Testis (tissue), 3 donors: Measurements from ENCODE around the gene UBL4A. TPM values are rescaled to one million over a fixed set of nuclear protein-coding genes. Genes with fewer than 3 reads are reported as not detected.
A peak's percentile ranks its signal among the peaks of the same experiment; 100 is the strongest.

ENCODE experiments used
- DNase-seq: peaks from one replicate; pipeline ENCODE4 v3.0.0-alpha.2; 2019
- H3K27ac ChIP-seq, 2 donors: fragments of 200-600 bp; sonication (generic); one replicate each; pipeline ENCODE4 v1.5.1; 2019
- H3K27me3 ChIP-seq: fragments of 200-600 bp; sonication (generic); one replicate; pipeline ENCODE4 v1.5.1; 2019
- H3K36me3 ChIP-seq: fragments of 200-600 bp; sonication (generic); one replicate; pipeline ENCODE4 v1.5.1; 2017; ENCODE audit warnings: low read depth; ENCODE audit errors: missing control alignments
- H3K4me1 ChIP-seq: fragments of 200-600 bp; sonication (generic); one replicate; pipeline ENCODE4 v1.5.1; 2019
- H3K4me3 ChIP-seq, 2 donors: fragments of 200-600 bp; sonication (generic); one replicate each; pipeline ENCODE4 v1.5.1; 2017 to 2019
- H3K9me3 ChIP-seq: fragments of 200-600 bp; sonication (generic); one replicate; pipeline ENCODE4 v1.5.1; 2017
- POLR2A ChIP-seq: fragments of 450-650 bp; IDR thresholded peaks from one replicate; pipeline ENCODE4 v1.6.1; 2017; ENCODE audit warnings: antibody characterized with exemption, mild to moderate bottlenecking, moderate library complexity
- WGBS, 2 donors: methylation state at CpG; one replicate each; pipeline ENCODE4 v1.1.5; 2018; 5-methylcytosine and 5-hydroxymethylcytosine counted together
- intact Hi-C: fragments of 100-400 bp; cut with DNase I; formaldehyde crosslinking; loops from one replicate; pipeline ENCODE4 v1.15.1; 2023; ENCODE audit warnings: low total_unique reads
- polyA plus RNA-seq: library from polyadenylated mRNA; stranded (reverse); fragments of 350-450 nt; fragmentation: Illumina TruSeq; extraction: RNeasy Lipid Tissue Mini Kit (QIAGEN cat#74804); gene quantifications from one replicate; pipeline ENCODE4 v1.2.3, GENCODE V29; 2014; ENCODE audit warnings: low read depth, low replicate concordance; ENCODE audit not compliant: insufficient read depth
- total RNA-seq, 2 donors: library from RNA; depleted of rRNA; stranded (reverse); fragments of >200 nt; gene quantifications; one replicate each; pipeline ENCODE4 v1.2.3, GENCODE V29; 2016
- TF ChIP-seq, protein P1 (sequence below), 3 experiments: fragments of 450-650 bp in 2 of 3; fragments of 200-600 bp in 1 of 3; sonication (generic) in 1 of 3; IDR thresholded peaks; one replicate each; pipeline ENCODE4 v1.5.1; 2016 to 2019; ENCODE audit warnings: antibody characterized with exemption in 3 of 3, mild to moderate bottlenecking in 2 of 3, moderate library complexity in 1 of 3

The UBL4A gene
- total and polyA plus RNA-seq, 3 donors from 2014 or later = 13.3 to 18.9 (median 16.8) TPM

DNA sequence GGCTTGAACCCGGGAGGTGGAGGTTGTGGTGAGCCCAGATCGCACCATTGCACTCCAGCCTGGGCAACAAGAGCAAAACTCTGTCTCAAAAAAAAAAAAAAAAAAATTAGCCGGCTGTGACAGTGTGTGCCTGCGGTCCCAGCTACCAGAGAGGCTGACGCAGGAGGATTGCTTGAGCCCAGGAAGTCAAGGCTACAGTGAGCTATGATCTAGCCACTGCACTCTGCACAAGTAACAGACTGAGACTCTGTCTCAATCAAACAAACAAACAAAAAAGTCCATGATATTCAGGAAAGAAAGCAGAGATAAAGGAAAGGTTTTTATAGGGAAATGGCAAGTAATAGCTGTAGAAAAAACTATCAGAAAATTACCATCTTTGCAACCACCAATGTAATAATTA lies 5.2 kb downstream of the UBL4A start:
- Histone ChIP-seq H3K4me1 (no peaks in the 10 kb centered on the region), H3K27ac (no peak overlapping the region), H3K4me3 (no peak overlapping the region), H3K27me3 (no peaks in the 10 kb centered on the region), H3K9me3 (no peaks in the 10 kb centered on the region), H3K36me3 (no peaks in the 10 kb centered on the region)
- intact Hi-C loops = no loop called here
- WGBS, 2 donors = 71 to 72% methylated on average over 5 of the region's 5 CpGs
- TF ChIP-seq, protein P1, sequence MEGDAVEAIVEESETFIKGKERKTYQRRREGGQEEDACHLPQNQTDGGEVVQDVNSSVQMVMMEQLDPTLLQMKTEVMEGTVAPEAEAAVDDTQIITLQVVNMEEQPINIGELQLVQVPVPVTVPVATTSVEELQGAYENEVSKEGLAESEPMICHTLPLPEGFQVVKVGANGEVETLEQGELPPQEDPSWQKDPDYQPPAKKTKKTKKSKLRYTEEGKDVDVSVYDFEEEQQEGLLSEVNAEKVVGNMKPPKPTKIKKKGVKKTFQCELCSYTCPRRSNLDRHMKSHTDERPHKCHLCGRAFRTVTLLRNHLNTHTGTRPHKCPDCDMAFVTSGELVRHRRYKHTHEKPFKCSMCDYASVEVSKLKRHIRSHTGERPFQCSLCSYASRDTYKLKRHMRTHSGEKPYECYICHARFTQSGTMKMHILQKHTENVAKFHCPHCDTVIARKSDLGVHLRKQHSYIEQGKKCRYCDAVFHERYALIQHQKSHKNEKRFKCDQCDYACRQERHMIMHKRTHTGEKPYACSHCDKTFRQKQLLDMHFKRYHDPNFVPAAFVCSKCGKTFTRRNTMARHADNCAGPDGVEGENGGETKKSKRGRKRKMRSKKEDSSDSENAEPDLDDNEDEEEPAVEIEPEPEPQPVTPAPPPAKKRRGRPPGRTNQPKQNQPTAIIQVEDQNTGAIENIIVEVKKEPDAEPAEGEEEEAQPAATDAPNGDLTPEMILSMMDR (IDR thresholded peaks at IDR 0.05) = no peak
- TF ChIP-seq POLR2A = no peak
- DNase-seq = no peak

DNA sequence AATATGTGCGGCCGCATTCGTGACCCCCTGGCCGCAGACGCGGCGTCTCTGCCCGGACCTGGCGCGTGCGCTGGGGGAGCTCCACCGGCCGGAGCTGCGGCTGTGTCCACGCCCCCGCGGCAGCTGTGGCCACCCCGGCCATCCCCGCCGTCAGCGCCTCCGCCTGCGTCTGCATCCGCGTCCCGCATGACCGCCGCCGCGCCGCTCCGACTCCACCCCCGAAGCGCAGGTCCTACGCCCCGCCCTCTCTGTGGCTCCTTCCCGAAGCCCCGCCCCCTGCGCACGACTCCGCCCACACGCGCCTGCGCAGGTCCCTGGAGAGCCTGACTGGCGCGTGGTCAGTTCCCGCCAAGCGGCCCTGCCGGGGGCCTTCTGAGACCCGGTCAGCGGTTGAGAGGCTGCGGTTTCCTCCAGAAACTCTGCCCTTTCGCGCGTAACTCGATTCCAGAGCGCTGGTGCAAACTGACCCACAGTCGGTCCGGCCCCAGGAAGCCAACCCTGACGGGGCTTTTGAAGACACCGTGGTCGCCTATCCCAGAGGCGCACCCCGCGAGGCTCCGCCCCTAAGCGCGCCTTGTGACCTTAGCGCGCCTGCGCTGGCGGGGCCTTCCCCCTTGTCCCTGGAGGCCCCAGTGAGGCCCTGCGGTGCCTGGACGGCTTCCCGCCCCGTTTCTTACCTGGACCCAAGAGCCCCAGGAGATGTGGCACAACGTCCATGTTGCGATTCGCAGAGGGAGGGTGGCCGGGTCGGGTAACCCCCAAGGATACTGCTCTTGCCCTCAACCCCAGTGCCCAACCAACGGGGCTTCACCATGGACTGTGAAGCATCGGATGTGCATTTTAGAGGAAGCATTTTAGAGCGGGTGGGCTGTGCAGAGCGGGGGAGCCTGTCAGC lies 7.4 kb downstream of the UBL4A start, which contains the start of gene LAGE3:
LAGE3 (minus strand) TSS at position 554 of the 895 bp plus-strand sequence; CDS start at position 188, 366 bp downstream.
- no peaks in the 10 kb centered on the region for H3K4me1 ChIP-seq
- DNase-seq = peak; percentile 92
- peak within 1 kb of the TSS; percentile 47 to 56 for H3K4me3 ChIP-seq
- H3K27ac ChIP-seq = peak within 1 kb of the TSS; percentile 39 to 75
- no peaks in the 10 kb centered on the region for H3K9me3 ChIP-seq
- TF ChIP-seq POLR2A = no peak
- TF ChIP-seq, protein P1 (IDR thresholded peaks at IDR 0.05) = no peak
- no peaks in the 10 kb centered on the region for H3K36me3 ChIP-seq
- intact Hi-C loops = no loop called here
- H3K27me3 ChIP-seq = no peaks in the 10 kb centered on the region
- WGBS, 2 donors = 9 to 47% methylated on average over 3 to 31 of the region's 85 CpGs

DNA sequence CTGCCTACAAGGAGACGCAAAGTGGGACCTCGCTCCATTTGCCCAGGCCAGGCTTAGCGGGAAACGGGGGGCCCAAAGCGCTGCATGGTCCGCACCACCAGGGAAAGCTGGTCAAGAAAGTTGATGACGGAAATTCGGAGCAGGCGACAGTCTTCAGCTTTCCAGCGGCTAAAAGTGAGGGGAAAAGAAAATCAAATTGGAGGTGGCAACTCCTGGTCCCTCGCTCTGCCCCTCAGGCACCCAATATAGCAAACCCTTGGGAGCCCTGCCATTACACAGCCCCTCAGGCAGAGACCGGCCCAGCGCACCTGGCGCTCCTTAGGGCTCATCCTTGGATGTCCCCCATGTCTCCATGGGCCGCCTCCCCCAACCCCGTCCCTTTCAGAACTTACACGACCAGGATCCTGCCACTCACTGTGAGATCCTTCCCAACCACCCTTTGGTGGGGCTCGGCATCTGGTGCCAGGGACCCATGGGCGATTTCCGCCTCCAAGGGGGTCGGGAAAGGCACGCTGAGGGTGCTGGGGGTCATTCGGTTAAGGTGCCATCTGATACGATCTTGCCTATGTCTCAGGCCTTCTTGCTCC lies 8.4 kb downstream of the UBL4A start:
- TF ChIP-seq POLR2A = no peak
- TF ChIP-seq, protein P1 (IDR thresholded peaks at IDR 0.05) = no peak
- Histone ChIP-seq H3K4me3 (peak overlapping the region; percentile 47 to 56), H3K9me3 (no peaks in the 10 kb centered on the region), H3K36me3 (no peaks in the 10 kb centered on the region), H3K4me1 (no peaks in the 10 kb centered on the region), H3K27me3 (no peaks in the 10 kb centered on the region), H3K27ac (peak overlapping the region; percentile 39 to 75)
- intact Hi-C loops = no loop called here
- DNase-seq = no peak
- 41 to 45% methylated on average over 19 to 24 of the region's 24 CpGs for WGBS, 2 donors

DNA sequence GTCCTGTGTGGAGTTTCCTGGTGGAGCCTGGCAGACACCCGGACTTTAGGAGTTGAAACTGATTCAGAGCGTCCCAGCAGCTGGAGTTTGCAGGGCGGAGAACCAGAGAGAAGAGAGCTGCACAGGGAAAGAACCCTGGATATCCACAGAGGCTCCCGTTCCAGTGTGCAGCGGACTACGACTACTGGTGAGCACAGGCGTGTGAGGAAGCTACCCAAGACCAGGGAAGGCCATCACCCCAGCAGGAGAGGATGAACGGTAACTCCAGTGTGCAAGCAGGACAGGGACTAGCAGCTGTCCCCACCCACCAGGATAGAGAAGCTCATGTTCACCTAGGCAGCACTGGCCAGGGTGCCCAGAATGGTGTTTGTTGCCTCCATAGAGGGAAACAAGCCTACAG lies 9.6 kb downstream of the UBL4A start:
- H3K4me1 ChIP-seq = no peaks in the 10 kb centered on the region
- no peaks in the 10 kb centered on the region for H3K27me3 ChIP-seq
- H3K27ac ChIP-seq = no peak overlapping the region
- no peaks in the 10 kb centered on the region for H3K9me3 ChIP-seq
- H3K4me3 ChIP-seq = no peak overlapping the region
- no peak for TF ChIP-seq POLR2A
- TF ChIP-seq, protein P1 (IDR thresholded peaks at IDR 0.05) = no peak
- no peaks in the 10 kb centered on the region for H3K36me3 ChIP-seq
- no peak for DNase-seq
- intact Hi-C loops = no loop called here
- 33 to 56% methylated on average over 2 to 5 of the region's 8 CpGs for WGBS, 2 donors
